ENCODE measurements around the gene RGS6.
"Not testable (repeated sequence)": the region's sequence is repeated elsewhere in the genome, so short reads cannot be mapped to it uniquely, and the experiment has no call there.

RGS6 gene

GRCh38 chr14:71932229-71932981 lies at the start of gene RGS6:
TSS of gene RGS6 (plus strand) at chr14:71932429.
- no peak for DNase-seq

GRCh38 chr14:71883094-71883493 lies 49.1 kb upstream of the RGS6 start:
- DNase-seq, result no peak

GRCh38 chr14:71885301-71885700 lies 46.9 kb upstream of the RGS6 start:
- no peak for DNase-seq

GRCh38 chr14:71887802-71888201 lies 44.4 kb upstream of the RGS6 start:
- not testable (repeated sequence) for DNase-seq

- DNase-seq, result no peak
These were observed 41.7 kb upstream of the RGS6 start for GRCh38 chr14:71890541-71890940.

- no peak for DNase-seq
These were observed 41.0 kb upstream of the RGS6 start for GRCh38 chr14:71891185-71891584.

GRCh38 chr14:71891970-71892369 lies 40.3 kb upstream of the RGS6 start:
- DNase-seq, result no peak

GRCh38 chr14:71905031-71905430 lies 27.2 kb upstream of the RGS6 start:
- DNase-seq, result no peak

GRCh38 chr14:71905860-71906259 lies 26.4 kb upstream of the RGS6 start:
- DNase-seq, result no peak

GRCh38 chr14:71907793-71908515 lies 24.3 kb upstream of the RGS6 start:
- DNase-seq, result peak; percentile 47

GRCh38 chr14:71911669-71912068 lies 20.6 kb upstream of the RGS6 start:
- DNase-seq, result no peak

GRCh38 chr14:71913342-71913741 lies 18.9 kb upstream of the RGS6 start:
- no peak for DNase-seq

- DNase-seq, result no peak
These were observed 13.3 kb upstream of the RGS6 start for GRCh38 chr14:71918955-71919354.

- DNase-seq, result no peak
These were observed 8.7 kb upstream of the RGS6 start for GRCh38 chr14:71923513-71923912.

- no peak for DNase-seq
These were observed 569 bp upstream of the RGS6 start for GRCh38 chr14:71931492-71932228.

- DNase-seq, result no peak
These were observed 865 bp downstream of the RGS6 start for GRCh38 chr14:71933001-71933587.

- DNase-seq, result not testable (repeated sequence)
These were observed 6.0 kb downstream of the RGS6 start for GRCh38 chr14:71938273-71938672.

- DNase-seq, result not testable (repeated sequence)
These were observed 7.1 kb downstream of the RGS6 start for GRCh38 chr14:71939344-71939743.

- not testable (repeated sequence) for DNase-seq
These were observed 8.3 kb downstream of the RGS6 start for GRCh38 chr14:71940500-71940899.

- DNase-seq, result not testable (repeated sequence)
These were observed 9.4 kb downstream of the RGS6 start for GRCh38 chr14:71941616-71942015.

- DNase-seq, result no peak
These were observed 10.9 kb downstream of the RGS6 start for GRCh38 chr14:71942904-71943694.

GRCh38 chr14:71943695-71944018 lies 11.4 kb downstream of the RGS6 start:
- DNase-seq, result no peak

Measured in kidney glomerular epithelial cell (primary cell).